Upper lobe of left lung (tissue), 6 donors: Measurements from ENCODE around the gene PLCB1. TPM values are rescaled to one million over a fixed set of nuclear protein-coding genes. Genes with fewer than 3 reads are reported as not detected.
A peak's percentile ranks its signal among the peaks of the same experiment; 100 is the strongest.

Experiments used
- ATAC-seq, 2 donors: fragments of 200-7000 bp; cut with Tn5 transposase; one replicate each; pipeline ENCODE4 v1.9.1; 2022; ENCODE audit warnings: mild to moderate bottlenecking in 2 of 2, moderate library complexity in 2 of 2; ENCODE audit not compliant: low FRiP score in 2 of 2
- DNase-seq, 2 donors: peaks; one replicate each; pipeline ENCODE4 v3.0.0-alpha.2; 2019 to 2020
- H3K27ac ChIP-seq, 4 donors: fragments of 200-600 bp; sonication (generic); one replicate each; pipeline ENCODE4 v1.5.1; 2016 to 2019
- H3K27me3 ChIP-seq, 4 donors: fragments of 200-600 bp; sonication (generic); one replicate each; pipeline ENCODE4 v1.5.1; 2017 to 2019
- H3K36me3 ChIP-seq, 4 donors: fragments of 200-600 bp; sonication (generic); one replicate each; pipeline ENCODE4 v1.5.1; 2016 to 2019
- H3K4me1 ChIP-seq, 4 donors: fragments of 200-600 bp; sonication (generic); one replicate each; pipeline ENCODE4 v1.5.1; 2018 to 2019
- H3K4me3 ChIP-seq, 4 donors: fragments of 200-600 bp; sonication (generic); one replicate each; pipeline ENCODE4 v1.5.1; 2017 to 2019; ENCODE audit warnings: mild to moderate bottlenecking in 2 of 4, moderate library complexity in 1 of 4
- H3K9me3 ChIP-seq, 4 donors: fragments of 200-600 bp; sonication (generic); one replicate each; pipeline ENCODE4 v1.5.1; 2018 to 2019
- CTCF ChIP-seq, 6 experiments: fragments of 450-650 bp in 4 of 6; fragments of 200-600 bp in 2 of 6; sonication (generic) in 2 of 6; IDR thresholded peaks; one replicate each; pipeline ENCODE4 v1.5.1; 2016 to 2019; ENCODE audit warnings: antibody characterized with exemption in 6 of 6
- EP300 ChIP-seq, 4 donors: sonication (generic); formaldehyde crosslinking; IDR thresholded peaks; one replicate each; pipeline ENCODE4 v1.5.1; 2017; ENCODE audit warnings: antibody characterized with exemption in 4 of 4, control low read depth in 2 of 4
- POLR2A ChIP-seq, 4 donors: fragments of 450-650 bp; IDR thresholded peaks; one replicate each; pipeline ENCODE4 v1.5.1; 2016 to 2017; ENCODE audit warnings: antibody characterized with exemption in 4 of 4, mild to moderate bottlenecking in 2 of 4
- POLR2AphosphoS5 ChIP-seq, 2 donors: sonication (generic); formaldehyde crosslinking; IDR thresholded peaks; one replicate each; pipeline ENCODE4 v1.5.1; 2017; ENCODE audit warnings: antibody characterized with exemption in 2 of 2
- WGBS, 2 donors: methylation state at CpG; one replicate each; pipeline ENCODE4 v1.1.5; 2017 to 2018; 5-methylcytosine and 5-hydroxymethylcytosine counted together
- total RNA-seq, 6 donors: library from RNA; depleted of rRNA in 4 of 6; stranded (reverse); fragments of >200 nt in 4 of 6; gene quantifications; one replicate each; pipeline versions ENCODE4 v1.1.0 to v1.2.1, GENCODE V29; 2016 to 2021
- donor health status: DM: no; HTN: no; CAD: no; lungs with moderate emphysema.
- donor health status: DM: no; HTN: yes; CAD: no; lungs with severe emphysema.

The PLCB1 gene
- total RNA-seq, 6 donors from 2014 or later: 4.8 to 26.2 (median 10.7) TPM

DNA sequence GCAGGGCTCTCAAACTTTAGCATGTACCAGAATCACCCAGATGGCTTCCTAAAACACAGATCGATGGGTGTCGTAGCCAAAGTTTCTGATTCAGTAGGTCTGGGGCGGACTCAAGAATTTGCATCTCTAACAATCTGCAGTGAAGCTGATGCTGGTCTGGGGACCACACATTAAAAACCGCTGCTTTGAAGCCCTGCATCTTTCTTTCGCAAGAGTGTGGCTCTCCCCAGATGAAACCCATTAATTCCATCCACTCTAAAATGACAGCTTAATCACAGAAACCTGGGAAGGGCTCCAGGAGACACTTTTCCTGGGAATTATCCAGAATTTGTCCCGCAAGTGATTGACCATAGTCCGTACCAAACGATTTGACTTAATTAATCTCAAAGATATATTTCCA lies 617.0 kb downstream of the PLCB1 start:
- no peak for DNase-seq
- Histone ChIP-seq H3K4me1 (no peaks in the 10 kb centered on the region), H3K27ac (no peak overlapping the region), H3K27me3 (no peaks in the 10 kb centered on the region), H3K36me3 (no peaks in the 10 kb centered on the region), H3K4me3 (no peak overlapping the region), H3K9me3 (no peaks in the 10 kb centered on the region)
- ATAC-seq: no peak
- TF ChIP-seq EP300 (IDR thresholded peaks at IDR 0.05): no peak
- no peak for TF ChIP-seq POLR2A (IDR thresholded peaks at IDR 0.05)
- TF ChIP-seq POLR2AphosphoS5 (IDR thresholded peaks at IDR 0.05): no peak
- TF ChIP-seq CTCF (IDR thresholded peaks at IDR 0.05): no peak
- 74 to 81% methylated on average over 8 of the region's 8 CpGs for WGBS, 2 donors

DNA sequence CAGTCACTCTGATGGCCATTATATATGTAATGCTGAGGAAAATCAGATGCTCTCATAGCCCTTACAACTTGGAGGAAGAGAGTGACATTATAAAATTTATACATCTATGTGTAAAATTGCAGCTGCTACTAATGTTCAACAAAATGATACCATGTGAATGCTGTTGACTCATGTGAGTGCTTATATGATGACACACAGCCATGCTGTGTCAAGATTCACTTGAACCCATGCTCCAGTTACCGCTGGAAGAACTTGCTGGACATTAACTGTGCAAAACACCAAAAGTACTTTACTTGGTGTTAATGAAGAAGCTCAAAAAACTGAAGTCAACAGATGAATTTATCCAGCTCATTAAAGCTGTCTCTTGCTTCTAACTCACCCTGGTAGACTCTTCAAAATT lies 617.9 kb downstream of the PLCB1 start:
- Histone ChIP-seq H3K9me3 (no peaks in the 10 kb centered on the region), H3K4me1 (no peaks in the 10 kb centered on the region), H3K27me3 (no peaks in the 10 kb centered on the region), H3K36me3 (no peaks in the 10 kb centered on the region), H3K27ac (no peak overlapping the region), H3K4me3 (no peak overlapping the region)
- no peak for ATAC-seq
- no peak for TF ChIP-seq POLR2AphosphoS5 (IDR thresholded peaks at IDR 0.05)
- TF ChIP-seq EP300 (IDR thresholded peaks at IDR 0.05): no peak
- no peak for TF ChIP-seq CTCF (IDR thresholded peaks at IDR 0.05)
- no peak for TF ChIP-seq POLR2A (IDR thresholded peaks at IDR 0.05)
- no peak for DNase-seq
- WGBS, 2 donors: 86 to 92% methylated on average over 1 of the region's 1 CpG

DNA sequence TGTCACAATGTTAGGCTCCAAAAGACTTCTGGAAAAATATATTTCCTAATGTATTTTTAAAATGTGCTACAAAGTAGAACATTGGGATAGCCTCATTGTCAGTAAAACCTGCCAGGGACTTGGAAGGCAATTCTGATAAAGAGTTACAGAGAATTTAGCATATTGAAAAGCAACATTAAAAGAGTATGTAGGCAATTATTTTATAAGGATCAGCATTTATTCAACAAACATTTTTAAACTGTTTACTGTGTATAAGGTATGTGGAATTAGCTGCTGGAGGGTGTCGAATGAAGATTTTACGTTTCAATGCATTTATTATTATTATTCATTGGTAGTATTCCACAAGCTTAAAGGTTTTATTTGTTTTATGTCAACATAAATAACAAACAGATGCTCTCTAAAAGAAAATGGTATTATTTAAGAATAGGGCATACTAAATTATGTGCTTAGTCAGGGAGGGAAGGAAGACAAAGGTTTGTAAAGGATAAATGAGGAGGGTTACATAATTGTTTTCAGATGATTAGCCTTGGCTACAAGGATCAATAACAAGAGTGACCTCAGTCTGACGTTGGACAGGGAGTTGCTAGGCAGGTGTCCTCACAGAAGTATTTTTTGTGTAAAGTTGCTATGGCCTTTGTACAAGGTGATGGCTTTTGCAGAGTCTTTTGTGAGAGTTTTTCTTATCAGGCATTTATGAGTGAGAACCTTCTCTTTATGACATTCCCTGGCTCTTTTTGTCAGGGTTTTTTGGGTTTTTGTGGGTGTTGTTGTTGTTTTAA lies 623.5 kb downstream of the PLCB1 start:
- no peak for TF ChIP-seq POLR2AphosphoS5 (IDR thresholded peaks at IDR 0.05)
- no peak for TF ChIP-seq CTCF (IDR thresholded peaks at IDR 0.05)
- no peak for TF ChIP-seq POLR2A (IDR thresholded peaks at IDR 0.05)
- no peak for TF ChIP-seq EP300 (IDR thresholded peaks at IDR 0.05)
- WGBS, 2 donors: 78% methylated on average over 3 of the region's 3 CpGs
- DNase-seq (no peak), ATAC-seq (no peak)
- Histone ChIP-seq H3K27ac (no peak overlapping the region), H3K9me3 (no peaks in the 10 kb centered on the region), H3K27me3 (no peaks in the 10 kb centered on the region), H3K36me3 (no peaks in the 10 kb centered on the region), H3K4me1 (no peaks in the 10 kb centered on the region), H3K4me3 (no peak overlapping the region)

- no peaks in the 10 kb centered on the region for H3K36me3 ChIP-seq
- H3K9me3 ChIP-seq: no peaks in the 10 kb centered on the region
- WGBS, 2 donors: 81 to 100% methylated on average over 2 of the region's 2 CpGs
- no peak for DNase-seq
- H3K27me3 ChIP-seq: no peaks in the 10 kb centered on the region
- TF ChIP-seq EP300 (IDR thresholded peaks at IDR 0.05) (no peak), POLR2A (IDR thresholded peaks at IDR 0.05) (no peak), CTCF (IDR thresholded peaks at IDR 0.05) (no peak)
- H3K4me3 ChIP-seq: no peak overlapping the region
- no peak overlapping the region for H3K27ac ChIP-seq
- ATAC-seq: peak in 1 of 2 donors; percentile 92
- H3K4me1 ChIP-seq: no peaks in the 10 kb centered on the region
These were observed 624.3 kb downstream of the PLCB1 start for GRCh38 chr20:8756410-8756809.

DNA sequence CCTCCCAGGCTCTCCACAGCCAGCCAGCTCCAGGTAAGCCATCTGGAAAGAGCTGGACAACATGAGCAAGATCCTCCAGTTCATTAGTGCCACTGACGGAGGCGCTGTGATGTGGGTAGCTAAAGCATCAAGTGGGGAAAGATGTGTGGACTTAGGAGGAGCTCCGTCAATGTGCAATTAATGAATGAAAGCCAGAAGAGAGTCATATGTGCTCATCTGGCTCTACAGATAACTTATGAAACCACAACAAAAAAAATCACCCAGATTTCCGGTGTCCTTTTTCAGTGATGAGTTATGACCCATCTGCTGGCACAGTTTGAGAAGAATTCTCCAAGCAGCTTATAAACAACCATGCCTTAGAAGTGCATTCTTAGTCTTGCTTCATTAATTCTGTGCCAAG lies 625.1 kb downstream of the PLCB1 start:
- no peaks in the 10 kb centered on the region for H3K27me3 ChIP-seq
- TF ChIP-seq POLR2A (IDR thresholded peaks at IDR 0.05) (no peak), CTCF (IDR thresholded peaks at IDR 0.05) (no peak), POLR2AphosphoS5 (IDR thresholded peaks at IDR 0.05) (no peak), EP300 (IDR thresholded peaks at IDR 0.05) (no peak)
- no peak overlapping the region for H3K27ac ChIP-seq
- H3K4me3 ChIP-seq: no peak overlapping the region
- peak in 1 of 2 donors; percentile 65 for ATAC-seq
- H3K36me3 ChIP-seq: no peaks in the 10 kb centered on the region
- DNase-seq: no peak
- H3K9me3 ChIP-seq: no peaks in the 10 kb centered on the region
- no peaks in the 10 kb centered on the region for H3K4me1 ChIP-seq
- WGBS, 2 donors: 60 to 64% methylated on average over 4 of the region's 4 CpGs
